GM19397 (cell line): ENCODE measurements around the gene SETD9.

Source experiments
- ATAC-seq: cut with Tn5 transposase; IDR thresholded peaks from one replicate; pipeline ENCODE4 v1.9.1; 2021; ENCODE audit warnings: mild to moderate bottlenecking, moderate library complexity; ENCODE audit not compliant: unreplicated experiment

The SETD9 gene

GRCh38 chr5:56909294-56910209, at the start of gene SETD9:
SETD9 (plus strand) TSS chr5:56909596; CDS start chr5:56909646, 50 bp downstream.
- peak; percentile 88 for ATAC-seq

GRCh38 chr5:56861893-56862485, 47.4 kb upstream of the SETD9 start:
- ATAC-seq = no peak

GRCh38 chr5:56862909-56863308, 46.5 kb upstream of the SETD9 start:
- ATAC-seq = no peak

GRCh38 chr5:56871777-56872176, 37.6 kb upstream of the SETD9 start:
- no peak for ATAC-seq

- ATAC-seq = no peak
These were observed 36.3 kb upstream of the SETD9 start for GRCh38 chr5:56873056-56873455.

GRCh38 chr5:56876327-56876726, 33.1 kb upstream of the SETD9 start:
- ATAC-seq = no peak

- ATAC-seq = no peak
These were observed 27.8 kb upstream of the SETD9 start for GRCh38 chr5:56881571-56881970.

- ATAC-seq = no peak
These were observed 16.0 kb upstream of the SETD9 start for GRCh38 chr5:56893251-56893951.

- no peak for ATAC-seq
These were observed 12.6 kb upstream of the SETD9 start for GRCh38 chr5:56896763-56897162.

- ATAC-seq = no peak
These were observed 11.2 kb upstream of the SETD9 start for GRCh38 chr5:56898213-56898612.

GRCh38 chr5:56900395-56900794, 9.0 kb upstream of the SETD9 start:
- ATAC-seq = no peak

- no peak for ATAC-seq
These were observed 8.4 kb upstream of the SETD9 start for GRCh38 chr5:56900858-56901578.

- peak; percentile 30 for ATAC-seq
These were observed 478 bp upstream of the SETD9 start for GRCh38 chr5:56908942-56909293.

GRCh38 chr5:56910210-56910965, 992 bp downstream of the SETD9 start:
- ATAC-seq = peak; percentile 22

- ATAC-seq = no peak
These were observed 4.4 kb downstream of the SETD9 start for GRCh38 chr5:56913766-56914165.

GRCh38 chr5:56914678-56915077, 5.3 kb downstream of the SETD9 start:
- ATAC-seq = no peak

- no peak for ATAC-seq
These were observed 8.1 kb downstream of the SETD9 start for GRCh38 chr5:56917534-56917933.

- no peak for ATAC-seq
These were observed 8.7 kb downstream of the SETD9 start for GRCh38 chr5:56918054-56918453.

- ATAC-seq = no peak
These were observed 10.7 kb downstream of the SETD9 start for GRCh38 chr5:56919942-56920662.

- no peak for ATAC-seq
These were observed 13.5 kb downstream of the SETD9 start for GRCh38 chr5:56922922-56923321.
